D341Med (cell line): ENCODE data around the gene HSF2BP.
"Not testable (repeated sequence)": the region's sequence is repeated elsewhere in the genome, so short reads cannot be mapped to it uniquely, and the experiment has no call there.

Experiments used
- DNase-seq: peaks from one replicate; pipeline ENCODE4 v3.0.0; 2012; ENCODE audit warnings: low spot score

Gene HSF2BP

GRCh38 chr21:43619344-43619743 lies 39.9 kb downstream of the HSF2BP start:
- no peak for DNase-seq

DNA sequence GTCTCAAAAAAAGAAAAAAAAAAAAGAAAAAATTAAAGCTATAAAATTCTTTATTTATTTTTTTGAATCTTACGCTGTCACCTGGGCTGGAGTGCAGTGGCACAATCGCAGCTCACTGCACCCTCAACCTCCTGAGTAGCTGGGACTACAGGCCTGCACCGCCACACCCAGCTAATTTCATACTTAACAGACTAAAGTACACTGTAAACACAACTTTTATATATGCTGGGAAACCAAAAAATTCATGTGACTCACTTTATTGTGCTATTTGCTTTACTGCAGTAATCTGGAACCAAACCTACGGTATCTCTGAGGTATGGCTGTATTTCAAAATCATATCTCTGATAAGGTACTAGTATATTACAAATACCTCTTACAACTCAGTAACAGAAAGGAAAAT lies 40.3 kb downstream of the HSF2BP start:
- DNase-seq = no peak

DNA sequence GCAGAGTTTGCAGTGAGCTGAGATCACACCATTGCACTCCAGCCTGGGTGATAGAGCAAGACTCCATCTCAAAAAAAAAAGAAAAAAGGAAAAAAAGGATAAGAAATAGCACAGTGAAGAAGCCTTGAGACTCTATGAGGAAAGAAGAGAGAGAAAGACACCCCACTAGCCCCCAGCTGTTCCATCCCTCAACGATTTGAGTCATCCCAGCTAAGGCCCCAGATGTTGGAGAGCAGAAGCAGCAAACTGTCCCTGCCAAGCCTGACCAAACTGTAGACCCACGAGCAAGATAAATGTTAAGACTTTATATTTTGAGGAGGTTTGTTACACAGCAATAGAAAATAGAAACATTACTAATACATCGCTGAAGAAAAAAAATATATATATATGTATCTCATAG lies 42.4 kb downstream of the HSF2BP start:
- DNase-seq = not testable (repeated sequence)

DNA sequence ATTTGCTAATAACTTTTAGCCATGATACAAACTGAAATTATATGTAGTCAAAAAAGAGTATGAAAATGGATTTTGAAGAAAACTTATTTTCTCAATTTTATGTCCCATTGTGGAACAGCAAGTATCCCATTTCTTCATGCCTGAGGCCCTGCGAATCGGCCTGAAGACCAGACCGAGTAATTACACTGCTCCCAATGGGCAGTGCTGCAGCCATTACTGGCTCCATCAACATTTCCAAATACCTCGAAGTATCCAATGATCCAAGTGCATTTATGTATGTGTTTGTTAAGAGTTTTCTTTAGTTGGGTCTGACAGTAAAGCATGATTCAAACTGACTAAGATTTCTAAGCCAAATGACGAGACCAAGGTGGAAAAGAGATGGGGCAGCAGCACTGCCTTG lies 44.4 kb downstream of the HSF2BP start:
- DNase-seq = no peak

DNA sequence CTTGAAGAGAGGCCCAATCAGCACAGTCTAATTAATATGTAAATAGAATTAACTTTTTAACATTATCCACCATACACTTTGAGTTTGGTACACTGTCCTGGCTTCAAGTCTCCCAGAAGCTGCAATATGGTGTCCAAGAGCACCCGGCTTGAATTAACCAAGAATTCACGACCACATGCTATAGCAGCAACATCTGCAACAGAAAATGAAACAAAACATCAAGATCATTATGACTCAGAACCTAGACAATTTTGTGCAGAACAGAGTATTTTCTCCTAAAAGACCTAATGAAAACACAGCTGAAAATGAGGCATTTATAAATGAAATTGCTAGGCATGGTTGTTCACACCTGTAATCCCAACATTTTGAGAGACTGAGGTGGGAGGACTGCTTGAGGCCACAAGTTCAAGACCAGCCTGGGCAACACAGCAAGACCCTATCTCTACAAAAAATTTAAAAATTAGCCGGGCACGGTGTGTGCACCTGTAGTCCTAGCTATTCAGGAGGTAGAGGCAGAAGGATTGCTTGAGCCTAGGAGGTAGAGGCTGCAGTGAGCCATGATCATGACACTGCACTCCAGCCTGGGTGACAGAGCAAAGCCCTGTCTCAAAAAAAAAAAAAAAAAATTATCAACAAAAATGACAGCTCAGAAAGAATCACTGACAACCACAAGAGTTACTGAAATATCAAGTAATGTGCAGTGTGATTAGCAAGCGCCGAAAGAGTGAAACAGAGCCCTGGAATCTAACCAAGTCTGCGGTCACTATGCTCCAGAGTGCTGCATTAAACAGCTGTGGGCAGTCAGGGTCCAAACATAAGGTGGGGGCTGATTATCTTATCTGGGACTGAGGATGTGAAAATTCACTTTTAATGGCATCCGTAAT lies 45.3 kb downstream of the HSF2BP start:
- no peak for DNase-seq

DNA sequence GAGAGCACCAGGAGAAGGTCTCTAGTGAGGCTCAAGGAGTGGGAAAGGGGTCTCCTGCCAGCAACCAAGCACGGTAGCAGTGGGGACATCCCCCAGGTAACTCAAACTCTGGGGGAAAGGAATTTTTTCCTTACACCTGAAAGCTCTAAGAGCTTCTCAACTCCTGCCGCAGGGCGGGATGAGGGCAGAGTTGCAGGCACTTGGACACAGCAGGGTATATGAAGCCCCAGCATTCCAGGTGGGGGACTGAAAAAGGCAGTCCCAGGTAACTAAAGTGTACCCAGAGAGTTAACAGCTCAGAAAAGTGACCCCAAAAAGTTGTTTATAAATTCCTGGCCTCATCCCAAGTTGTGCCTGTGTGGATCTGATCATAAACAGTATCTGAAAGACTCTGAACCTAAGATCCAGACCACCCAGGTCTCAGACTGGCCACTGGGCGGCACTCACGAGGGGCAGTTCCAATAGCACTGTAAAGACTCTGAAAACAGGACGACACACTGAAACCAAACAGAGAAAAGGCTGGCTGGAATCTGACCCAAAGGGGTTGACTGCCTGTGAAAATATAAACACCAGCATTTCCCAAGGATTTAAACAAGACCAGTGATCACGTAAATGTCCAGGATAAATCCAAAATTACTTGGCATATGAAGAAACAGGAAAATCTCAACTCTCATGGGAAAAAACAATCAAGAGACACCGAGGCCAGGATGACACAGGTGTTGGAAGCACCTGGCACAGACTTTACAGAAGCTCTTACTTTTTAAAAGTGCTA lies 47.5 kb downstream of the HSF2BP start:
- peak; percentile 67 for DNase-seq

DNA sequence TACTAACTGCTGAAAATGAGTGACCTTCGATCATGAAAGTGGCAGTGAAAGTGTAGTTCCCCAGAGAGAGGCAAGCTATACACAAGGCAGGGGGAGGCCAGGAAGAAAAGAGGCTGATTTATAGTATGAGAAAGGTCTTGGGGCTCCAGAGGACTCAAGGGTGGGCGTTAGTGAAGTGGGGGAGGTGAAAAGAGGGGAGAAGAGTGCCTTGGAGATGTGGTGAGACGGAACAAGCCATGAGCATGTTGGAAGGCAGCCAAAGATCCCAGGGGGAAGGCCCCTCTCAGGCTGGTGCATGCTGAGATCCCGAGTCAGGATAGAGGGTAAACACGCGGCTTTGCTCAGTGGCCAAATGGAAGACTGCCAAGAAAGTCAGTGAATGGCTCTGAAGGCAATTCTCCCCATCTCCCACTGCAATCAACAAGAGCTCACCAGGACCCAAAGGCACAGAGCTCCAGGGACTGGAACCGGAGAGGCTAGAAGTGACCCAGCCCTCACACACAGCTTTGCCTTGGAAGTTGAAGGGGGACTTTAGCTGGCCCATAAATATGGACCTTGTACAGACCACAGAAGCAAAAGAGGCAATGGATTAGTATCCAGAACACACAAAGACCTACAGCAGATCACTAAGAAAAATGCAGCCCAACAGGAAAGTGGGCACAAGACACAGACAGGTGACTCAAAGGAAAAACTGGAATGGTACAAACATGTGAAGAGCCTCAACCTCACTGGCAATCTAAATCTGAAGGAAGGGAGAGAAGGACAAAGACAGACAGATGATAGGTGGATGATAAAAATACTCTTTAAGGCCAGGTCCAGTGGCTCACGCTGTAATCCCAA lies 49.6 kb downstream of the HSF2BP start:
- peak; percentile 51 for DNase-seq

- no peak for DNase-seq
These were observed 50.6 kb downstream of the HSF2BP start for GRCh38 chr21:43608664-43609063.

DNA sequence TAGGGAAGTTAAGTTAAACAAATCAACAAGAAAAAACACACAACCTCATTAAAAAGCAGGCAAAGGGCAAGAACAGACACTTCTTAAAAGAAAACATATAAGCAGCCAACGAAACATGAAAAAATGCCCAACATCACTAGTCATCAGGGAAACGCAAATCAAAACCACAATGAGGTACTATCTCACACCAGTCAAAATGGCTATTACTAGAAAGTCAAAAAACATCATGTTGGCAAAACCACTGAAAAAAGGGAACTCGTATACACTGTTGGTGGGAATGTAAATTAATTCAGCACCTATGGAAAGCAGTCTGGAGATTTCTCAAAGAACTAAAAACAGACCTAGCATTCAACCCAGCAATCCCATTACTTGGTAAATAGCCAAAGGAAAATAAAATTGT lies 51.1 kb downstream of the HSF2BP start:
- DNase-seq = no peak

DNA sequence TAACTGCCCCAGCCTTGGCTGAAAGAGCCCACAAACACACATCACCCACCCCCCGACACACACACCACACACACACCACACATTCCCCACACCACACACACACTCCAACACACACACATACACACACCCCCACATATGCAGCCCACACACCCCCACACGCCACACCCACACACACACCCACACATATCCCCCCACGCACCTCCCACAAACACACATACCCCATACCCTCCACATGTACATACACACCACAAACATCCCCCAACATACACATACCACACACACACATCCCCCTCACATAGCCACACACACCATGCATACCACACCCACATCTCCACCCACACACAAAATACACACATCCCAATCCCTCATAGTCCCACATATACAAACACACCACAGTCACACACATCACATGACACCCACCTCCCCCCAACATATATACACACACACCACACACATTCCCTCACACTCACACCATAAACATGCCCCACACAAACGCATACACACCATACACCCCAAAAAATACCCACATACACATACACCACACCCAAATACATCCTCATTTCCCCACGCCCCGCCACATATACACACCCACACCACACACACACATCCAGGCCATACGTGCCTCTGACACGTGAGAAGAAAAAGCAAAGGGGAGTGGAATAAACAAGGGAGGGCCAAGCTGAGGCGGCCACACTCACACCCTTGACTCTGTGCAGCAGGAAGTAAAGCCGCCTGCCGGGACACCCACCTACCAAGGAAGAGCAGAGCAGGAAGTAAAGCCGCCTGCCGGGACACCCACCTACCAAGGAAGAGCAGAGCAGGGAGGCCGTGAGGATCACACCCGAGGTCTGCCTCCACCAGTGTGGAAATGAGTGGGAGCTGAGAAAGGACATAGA lies 53.7 kb downstream of the HSF2BP start:
- no peak for DNase-seq

DNA sequence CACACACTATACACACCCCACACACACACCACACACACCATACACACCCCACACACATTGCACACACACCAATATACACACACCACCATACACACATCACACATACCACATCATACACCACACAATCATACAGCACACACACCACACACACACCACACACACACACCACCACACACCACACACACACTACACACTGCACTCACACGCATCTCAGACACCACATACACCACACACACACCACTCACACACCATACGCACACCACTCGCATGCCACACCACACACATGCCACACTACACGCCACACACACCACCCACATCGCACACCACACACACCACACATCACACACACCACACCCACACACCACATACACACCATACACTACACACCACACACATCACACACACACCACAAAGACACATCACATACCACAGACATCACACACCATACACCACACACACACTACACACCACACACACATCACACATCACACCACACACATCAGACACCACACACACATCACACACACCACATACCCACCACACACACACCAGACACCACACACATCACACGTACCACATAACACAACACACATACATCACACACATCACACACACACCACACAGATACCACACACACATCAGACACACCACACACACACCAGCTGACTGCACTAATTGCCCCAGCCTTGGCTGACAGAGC lies 54.6 kb downstream of the HSF2BP start:
- no peak for DNase-seq

GRCh38 chr21:43603641-43604504 lies 55.4 kb downstream of the HSF2BP start:
- DNase-seq = no peak

GRCh38 chr21:43603233-43603626 lies 56.1 kb downstream of the HSF2BP start:
- no peak for DNase-seq

GRCh38 chr21:43602266-43603232 lies 56.7 kb downstream of the HSF2BP start:
- no peak for DNase-seq

GRCh38 chr21:43600642-43601402 lies 58.5 kb downstream of the HSF2BP start:
- DNase-seq = no peak

DNA sequence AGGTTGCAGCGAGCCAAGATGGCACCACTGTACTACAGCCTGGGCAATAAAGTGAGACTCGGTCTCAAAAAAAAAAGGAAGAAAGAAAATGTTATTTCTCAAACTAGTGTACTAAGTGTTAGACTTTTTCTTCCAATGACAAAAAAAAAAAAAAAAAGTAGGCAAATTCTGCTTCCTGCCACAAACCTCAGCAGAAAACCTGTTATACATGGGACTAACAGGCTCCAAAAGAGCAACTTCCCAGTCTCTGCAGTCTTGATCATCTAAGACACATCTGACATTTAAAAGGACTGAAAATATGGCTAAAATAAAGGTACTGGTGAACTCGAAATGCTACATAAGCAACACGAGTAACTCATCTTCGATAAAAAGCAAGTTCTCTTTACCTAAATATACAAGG lies 59.6 kb downstream of the HSF2BP start:
- no peak for DNase-seq

DNA sequence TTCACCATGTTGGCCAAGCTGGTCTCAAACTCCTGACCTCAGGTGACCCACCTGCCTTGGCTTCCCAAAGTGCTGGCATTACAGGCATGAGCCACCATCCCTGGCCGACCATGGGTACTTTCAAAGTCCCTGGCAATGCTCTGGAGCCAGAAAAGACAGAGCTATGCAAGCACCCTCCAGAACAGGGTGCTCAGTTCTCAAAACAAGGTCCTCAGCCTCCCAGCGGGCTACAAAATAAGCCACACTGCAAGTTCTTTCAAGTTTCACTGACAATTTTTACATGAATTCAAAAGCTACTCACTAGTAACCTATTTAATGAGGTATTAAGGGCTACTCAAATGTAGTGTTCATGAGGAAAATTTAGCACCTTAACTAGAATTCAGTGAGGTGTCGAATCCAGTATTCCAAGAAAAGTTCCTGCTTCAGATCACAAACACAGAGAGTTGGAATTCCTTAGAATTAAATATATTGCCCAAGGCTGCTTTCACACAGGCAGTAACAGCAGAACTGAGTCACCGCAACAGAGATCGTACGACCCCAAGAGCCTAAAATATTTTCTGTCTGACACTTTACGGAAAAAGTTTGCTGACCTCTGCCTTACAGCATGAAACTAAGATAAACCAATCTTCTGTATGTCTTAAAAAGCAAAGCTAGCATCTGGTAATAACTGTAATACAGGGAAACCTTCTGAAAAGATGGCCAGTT lies 60.7 kb downstream of the HSF2BP start:
- no peak for DNase-seq
